ENCODE data around the gene PJA1.

The PJA1 gene

GRCh38 chrX:69165087-69165651, at the start of gene PJA1:
Gene PJA1 (minus strand): TSS chrX:69165453. CDS start chrX:69163073, 2,380 bp downstream.
- Histone ChIP-seq H3K27ac (ENCODE audit: low read length) (0 out of 2 replicates have a peak within 1 kb of the TSS, but pooled peaks have one; percentile 15), H3K27me3 (ENCODE audit: low read depth, low read length) (no peaks in the 10 kb centered on the region), H3K9ac (ENCODE audit: low read length) (peak within 1 kb of the TSS; percentile 94), H3K9me3 (ENCODE audit: insufficient read depth, low read length) (no peaks in the 10 kb centered on the region), H3K4me1 (ENCODE audit: low read length) (peaks cover 8% of the 10 kb centered on the region; the same call in 1 of the 2 replicates), H3K79me2 (ENCODE audit: low read length) (no peaks in the 10 kb centered on the region), H2AFZ (ENCODE audit: low read depth, low read length) (peak within 1 kb of the TSS; percentile 95), H3K36me3 (replicated peaks; ENCODE audit: low read depth, low read length) (no peaks in the 10 kb centered on the region), H3K4me3 (ENCODE audit: low read length) (peak within 1 kb of the TSS; percentile 98), H3K4me2 (ENCODE audit: low read length) (peak within 1 kb of the TSS; percentile 92), H4K20me1 (ENCODE audit: insufficient read depth, low read length) (0 out of 2 replicates have a peak, but pooled peaks cover 4% of the 10 kb centered on the region)
- TF ChIP-seq CTCF (IDR thresholded peaks at IDR 0.05; ENCODE audit: low read depth, low read length) (no peak), EZH2phosphoT487 (IDR thresholded peaks at IDR 0.05; ENCODE audit: low read depth) (no peak)

- Histone ChIP-seq H3K4me1 (ENCODE audit: low read length) (no peaks in the 10 kb centered on the region), H3K36me3 (replicated peaks; ENCODE audit: low read depth, low read length) (no peaks in the 10 kb centered on the region), H3K9ac (ENCODE audit: low read length) (no peak overlapping the region), H3K4me2 (ENCODE audit: low read length) (no peak overlapping the region), H2AFZ (ENCODE audit: low read depth, low read length) (no peak overlapping the region), H3K79me2 (ENCODE audit: low read length) (no peaks in the 10 kb centered on the region), H3K27ac (ENCODE audit: low read length) (no peak overlapping the region), H3K27me3 (ENCODE audit: low read depth, low read length) (no peaks in the 10 kb centered on the region), H3K4me3 (ENCODE audit: low read length) (no peak overlapping the region), H3K9me3 (ENCODE audit: insufficient read depth, low read length) (no peaks in the 10 kb centered on the region), H4K20me1 (ENCODE audit: insufficient read depth, low read length) (no peaks in the 10 kb centered on the region)
- TF ChIP-seq CTCF (IDR thresholded peaks at IDR 0.05; ENCODE audit: low read depth, low read length) (no peak), EZH2phosphoT487 (IDR thresholded peaks at IDR 0.05; ENCODE audit: low read depth) (no peak)
These were observed 49.2 kb upstream of the PJA1 start for GRCh38 chrX:69214463-69214862.

- Histone ChIP-seq H3K27ac (ENCODE audit: low read length) (no peak overlapping the region), H3K9ac (ENCODE audit: low read length) (no peak overlapping the region), H3K4me2 (ENCODE audit: low read length) (no peak overlapping the region), H3K4me3 (ENCODE audit: low read length) (no peak overlapping the region), H3K4me1 (ENCODE audit: low read length) (no peaks in the 10 kb centered on the region), H2AFZ (ENCODE audit: low read depth, low read length) (no peak overlapping the region), H3K27me3 (ENCODE audit: low read depth, low read length) (no peaks in the 10 kb centered on the region), H3K79me2 (ENCODE audit: low read length) (no peaks in the 10 kb centered on the region), H3K9me3 (ENCODE audit: insufficient read depth, low read length) (no peaks in the 10 kb centered on the region), H3K36me3 (replicated peaks; ENCODE audit: low read depth, low read length) (no peaks in the 10 kb centered on the region), H4K20me1 (ENCODE audit: insufficient read depth, low read length) (no peaks in the 10 kb centered on the region)
- no peak for TF ChIP-seq EZH2phosphoT487 (IDR thresholded peaks at IDR 0.05; ENCODE audit: low read depth)
- no peak for TF ChIP-seq CTCF (IDR thresholded peaks at IDR 0.05; ENCODE audit: low read depth, low read length)
These were observed 46.4 kb upstream of the PJA1 start for GRCh38 chrX:69211701-69212100.

- Histone ChIP-seq H3K79me2 (ENCODE audit: low read length) (no peaks in the 10 kb centered on the region), H2AFZ (ENCODE audit: low read depth, low read length) (no peak overlapping the region), H3K27me3 (ENCODE audit: low read depth, low read length) (no peaks in the 10 kb centered on the region), H4K20me1 (ENCODE audit: insufficient read depth, low read length) (no peaks in the 10 kb centered on the region), H3K4me2 (ENCODE audit: low read length) (no peak overlapping the region), H3K4me3 (ENCODE audit: low read length) (no peak overlapping the region), H3K4me1 (ENCODE audit: low read length) (no peaks in the 10 kb centered on the region), H3K9ac (ENCODE audit: low read length) (no peak overlapping the region), H3K27ac (ENCODE audit: low read length) (no peak overlapping the region), H3K9me3 (ENCODE audit: insufficient read depth, low read length) (no peaks in the 10 kb centered on the region), H3K36me3 (replicated peaks; ENCODE audit: low read depth, low read length) (no peaks in the 10 kb centered on the region)
- no peak for TF ChIP-seq CTCF (IDR thresholded peaks at IDR 0.05; ENCODE audit: low read depth, low read length)
- no peak for TF ChIP-seq EZH2phosphoT487 (IDR thresholded peaks at IDR 0.05; ENCODE audit: low read depth)
These were observed 45.3 kb upstream of the PJA1 start for GRCh38 chrX:69210581-69210980.
